Upper lobe of left lung (tissue), 4 donors: ENCODE measurements around the gene CLCNKB.

Experiments
- EP300 ChIP-seq, 4 donors: sonication (generic); formaldehyde crosslinking; IDR thresholded peaks; one replicate each; pipeline ENCODE4 v1.5.1; 2017; ENCODE audit warnings: antibody characterized with exemption in 4 of 4, control low read depth in 2 of 4
- POLR2A ChIP-seq, 4 donors: fragments of 450-650 bp; IDR thresholded peaks; one replicate each; pipeline ENCODE4 v1.5.1; 2016 to 2017; ENCODE audit warnings: antibody characterized with exemption in 4 of 4, mild to moderate bottlenecking in 2 of 4
- TF ChIP-seq, protein P1 (sequence below), 6 experiments: fragments of 450-650 bp in 4 of 6; fragments of 200-600 bp in 2 of 6; sonication (generic) in 2 of 6; IDR thresholded peaks; one replicate each; pipeline ENCODE4 v1.5.1; 2016 to 2019; ENCODE audit warnings: antibody characterized with exemption in 6 of 6

DNA sequence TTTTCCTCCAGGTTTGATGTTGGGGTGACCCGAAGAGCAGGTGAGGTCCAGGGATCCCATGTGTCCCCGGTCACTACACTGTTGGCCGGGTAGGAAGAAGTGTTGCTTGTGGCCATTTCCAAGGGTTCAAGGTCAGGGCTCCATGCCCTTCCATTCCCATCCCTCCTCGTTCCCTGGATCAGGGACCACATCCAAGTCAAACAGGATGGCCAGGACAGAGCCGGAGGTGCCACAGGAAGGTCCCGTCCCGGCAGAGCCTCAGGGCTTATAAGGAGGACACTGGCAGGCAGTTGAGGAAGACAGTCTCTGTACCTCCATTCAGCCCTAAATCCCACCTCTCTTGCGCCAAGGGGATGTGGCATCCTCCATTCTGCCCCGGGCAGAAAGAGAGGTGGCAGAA lies 51.9 kb downstream of the CLCNKB start:
- TF ChIP-seq, protein P1, sequence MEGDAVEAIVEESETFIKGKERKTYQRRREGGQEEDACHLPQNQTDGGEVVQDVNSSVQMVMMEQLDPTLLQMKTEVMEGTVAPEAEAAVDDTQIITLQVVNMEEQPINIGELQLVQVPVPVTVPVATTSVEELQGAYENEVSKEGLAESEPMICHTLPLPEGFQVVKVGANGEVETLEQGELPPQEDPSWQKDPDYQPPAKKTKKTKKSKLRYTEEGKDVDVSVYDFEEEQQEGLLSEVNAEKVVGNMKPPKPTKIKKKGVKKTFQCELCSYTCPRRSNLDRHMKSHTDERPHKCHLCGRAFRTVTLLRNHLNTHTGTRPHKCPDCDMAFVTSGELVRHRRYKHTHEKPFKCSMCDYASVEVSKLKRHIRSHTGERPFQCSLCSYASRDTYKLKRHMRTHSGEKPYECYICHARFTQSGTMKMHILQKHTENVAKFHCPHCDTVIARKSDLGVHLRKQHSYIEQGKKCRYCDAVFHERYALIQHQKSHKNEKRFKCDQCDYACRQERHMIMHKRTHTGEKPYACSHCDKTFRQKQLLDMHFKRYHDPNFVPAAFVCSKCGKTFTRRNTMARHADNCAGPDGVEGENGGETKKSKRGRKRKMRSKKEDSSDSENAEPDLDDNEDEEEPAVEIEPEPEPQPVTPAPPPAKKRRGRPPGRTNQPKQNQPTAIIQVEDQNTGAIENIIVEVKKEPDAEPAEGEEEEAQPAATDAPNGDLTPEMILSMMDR (IDR thresholded peaks at IDR 0.05): no peak
- TF ChIP-seq POLR2A (IDR thresholded peaks at IDR 0.05) (no peak), EP300 (IDR thresholded peaks at IDR 0.05) (no peak)
